ENCODE measurements around the gene ARHGEF16.

Gene ARHGEF16

DNA sequence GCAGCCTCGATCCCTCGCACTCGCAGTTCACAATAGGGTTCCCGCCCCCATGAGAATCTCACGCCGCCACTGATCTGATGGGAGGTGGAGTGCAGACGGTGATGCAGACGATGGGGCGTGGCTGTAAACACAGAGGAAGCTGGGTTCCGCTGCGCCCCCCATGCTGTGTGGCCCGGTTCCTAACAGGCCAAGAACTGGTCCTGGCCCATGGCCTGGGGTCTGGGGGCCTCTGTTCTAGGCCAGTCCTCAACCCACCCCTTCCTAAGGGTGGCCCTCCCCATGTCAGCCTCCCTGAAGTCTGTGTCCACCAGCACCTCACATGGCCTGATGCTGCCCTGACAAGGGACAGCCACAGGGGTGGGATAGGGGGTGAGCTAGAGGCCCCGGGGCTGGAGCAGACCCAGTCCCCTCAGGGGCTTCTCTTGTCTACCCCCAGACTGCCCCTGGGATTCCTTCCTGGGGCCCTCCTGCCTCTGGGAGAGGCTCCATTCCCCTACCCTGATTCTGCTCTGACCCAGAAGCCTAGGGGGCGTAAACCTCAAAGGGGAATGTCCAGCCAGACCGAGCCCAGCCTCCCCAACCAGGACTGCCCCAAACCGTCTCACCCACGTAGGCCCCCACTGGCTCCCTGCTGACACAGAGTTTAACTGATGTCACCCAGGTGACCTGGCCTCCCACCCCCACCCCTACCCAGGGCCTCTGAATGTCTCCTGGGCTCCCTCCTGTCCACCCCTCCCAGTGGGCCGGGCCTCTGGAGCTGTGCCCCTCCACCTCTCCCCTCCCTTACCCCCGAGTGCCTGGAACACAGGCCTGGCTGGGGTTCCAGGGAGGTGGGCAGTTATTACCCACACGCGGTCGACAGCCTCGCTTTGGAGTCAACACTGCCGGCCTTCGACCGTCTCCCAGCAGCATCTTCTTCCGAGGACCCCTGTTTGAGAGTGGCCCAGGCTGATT lies 14.8 kb upstream of the ARHGEF16 start:
- DNase-seq = no peak

DNA sequence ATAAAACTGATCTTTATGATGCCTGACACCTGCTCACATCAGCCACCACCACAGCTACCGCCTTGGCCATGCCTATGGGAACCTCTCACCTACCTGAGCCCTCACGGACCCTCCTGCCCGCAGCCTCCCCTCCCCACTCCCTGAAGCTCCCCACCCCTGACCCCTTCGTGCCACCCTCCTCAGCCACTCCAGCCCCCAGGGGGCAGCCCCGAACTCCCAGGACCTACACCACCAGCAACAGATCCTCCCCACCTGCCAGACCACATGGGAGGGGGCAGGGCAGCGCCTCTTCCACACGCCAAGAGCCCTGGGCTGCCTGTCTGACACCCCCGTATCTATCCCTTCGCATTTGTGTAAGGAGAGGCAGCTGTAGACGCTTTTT lies 14.2 kb upstream of the ARHGEF16 start:
- DNase-seq = no peak

DNA sequence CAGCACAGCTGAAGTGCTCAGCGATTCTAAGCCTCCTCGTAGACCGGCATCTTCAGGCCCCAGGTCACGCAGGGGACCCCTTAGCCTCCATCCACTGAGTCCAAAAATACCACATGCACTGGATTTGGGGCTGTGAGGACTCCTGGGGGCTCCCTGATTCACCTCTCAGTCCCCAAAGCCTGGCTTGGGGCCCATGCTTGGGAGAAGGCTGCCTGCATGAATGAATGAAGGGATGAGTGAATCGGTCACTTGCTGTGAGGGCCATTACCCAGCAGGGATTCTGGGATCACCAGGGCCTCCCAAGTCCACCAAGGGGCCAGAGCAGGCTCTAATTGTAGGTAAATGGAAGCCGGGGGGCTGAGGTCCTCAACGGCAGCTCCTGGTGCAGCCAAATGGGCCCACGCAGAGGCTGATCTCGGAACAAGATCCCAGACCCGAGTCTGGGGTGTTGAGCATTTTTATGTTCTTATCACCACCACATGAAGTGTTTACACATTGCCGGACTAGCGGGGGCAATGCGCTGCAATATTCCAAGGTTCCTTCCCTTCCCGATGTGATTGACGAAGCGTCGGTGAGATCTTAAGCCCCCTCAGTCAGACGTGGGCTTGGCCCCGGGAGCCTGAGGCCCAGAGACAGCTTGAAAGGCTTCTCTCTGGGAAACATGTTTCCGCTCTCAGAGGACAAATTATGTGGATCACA lies 13.6 kb upstream of the ARHGEF16 start:
- DNase-seq = no peak

DNA sequence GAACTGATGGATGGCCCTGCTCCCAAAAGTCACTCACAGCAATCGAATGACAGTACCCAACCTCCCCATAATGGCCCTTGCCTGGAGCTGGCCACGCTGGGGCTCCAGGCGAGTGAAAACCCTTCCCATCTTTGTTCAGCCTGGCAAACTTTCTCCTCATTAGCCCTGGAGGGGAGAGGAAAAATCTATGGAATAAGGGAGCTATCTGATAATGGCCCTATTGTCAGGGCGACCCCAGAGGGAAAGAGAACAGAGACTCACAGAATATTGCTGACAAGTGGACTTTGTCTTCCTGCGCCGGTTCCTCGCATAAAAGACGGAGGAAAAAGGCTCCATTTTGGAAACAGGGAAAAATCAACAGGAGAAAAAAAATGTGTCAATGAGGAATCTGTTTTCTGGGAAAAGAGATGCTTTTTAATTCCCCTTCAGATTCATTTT lies 13.0 kb upstream of the ARHGEF16 start:
- no peak for DNase-seq

DNA sequence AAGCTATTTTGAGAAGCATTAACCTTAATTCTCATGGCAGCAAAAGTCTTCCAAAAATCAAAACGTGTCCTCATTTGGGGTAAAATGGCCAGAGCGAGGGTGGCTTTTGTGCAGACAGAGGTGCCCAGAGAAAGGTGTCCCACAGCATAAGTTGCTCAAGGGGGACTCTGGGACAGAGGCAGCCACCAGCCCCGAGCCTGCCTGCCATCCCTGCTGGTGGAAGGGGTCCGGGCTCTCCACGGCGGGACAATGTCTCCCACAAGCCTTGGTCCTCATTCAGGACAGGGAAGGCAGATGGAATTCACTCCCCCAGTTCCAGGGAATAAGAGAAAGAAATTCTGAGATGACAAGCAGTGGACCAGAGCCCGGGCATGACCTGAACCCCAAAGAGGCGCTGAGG lies 12.6 kb upstream of the ARHGEF16 start:
- DNase-seq = no peak

DNA sequence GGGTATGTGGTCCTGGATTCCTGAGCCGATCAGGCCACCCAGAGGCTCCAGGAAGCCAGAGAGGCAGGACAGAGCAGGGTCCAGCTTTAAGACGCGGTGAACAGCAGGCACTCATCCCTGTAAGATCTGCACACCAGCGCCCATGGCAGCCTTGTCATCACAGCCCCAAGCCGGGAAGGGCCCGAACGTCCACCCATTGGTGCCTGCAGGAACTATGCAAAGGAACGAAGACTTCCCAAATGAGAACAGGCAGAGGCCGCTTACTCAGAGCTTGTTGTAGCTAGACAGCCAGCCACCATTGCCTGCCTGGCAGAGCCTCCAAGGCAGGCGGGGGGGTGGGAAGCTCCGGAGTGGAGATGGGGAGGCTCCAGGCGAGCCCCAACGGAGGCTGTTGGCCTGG lies 12.1 kb upstream of the ARHGEF16 start:
- DNase-seq = no peak

DNA sequence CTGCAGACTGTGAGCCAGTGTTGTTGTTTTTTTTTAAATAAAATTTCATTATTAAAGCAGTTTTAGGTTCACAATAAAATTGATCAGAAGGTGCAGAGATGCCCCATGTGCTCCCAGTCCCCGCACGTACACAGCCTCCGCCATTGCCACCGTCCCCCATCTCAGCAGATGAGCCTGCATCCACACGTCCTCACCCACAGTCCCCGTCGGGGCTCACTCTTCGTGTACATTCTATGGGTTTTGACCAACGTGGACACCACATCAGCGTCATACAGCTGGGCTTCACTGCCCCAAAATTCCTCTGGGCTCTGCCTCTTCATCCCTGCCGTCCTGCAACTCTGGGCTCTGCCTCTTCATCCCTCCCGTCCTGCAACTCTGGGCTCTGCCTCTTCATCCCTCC lies 11.6 kb upstream of the ARHGEF16 start:
- DNase-seq = no peak

DNA sequence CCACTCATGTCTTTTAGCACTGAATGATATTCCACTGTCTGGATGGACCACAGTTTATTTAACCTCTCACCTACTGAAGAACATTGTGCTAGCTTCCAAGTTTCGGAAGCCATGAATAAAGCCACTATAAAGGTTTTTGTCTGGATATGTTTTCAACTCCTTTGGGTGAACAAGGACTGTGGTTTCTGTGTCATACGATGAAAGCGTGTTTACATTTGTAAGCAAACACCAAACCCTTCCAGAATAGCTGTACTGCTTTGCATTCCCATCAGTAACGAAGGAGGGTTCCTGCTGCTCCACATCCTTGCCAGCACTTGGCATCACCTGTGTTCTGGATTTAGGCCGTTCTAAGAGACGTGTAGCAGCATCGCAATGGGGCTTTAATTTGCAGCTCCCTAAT lies 10.7 kb upstream of the ARHGEF16 start:
- DNase-seq = no peak

DNA sequence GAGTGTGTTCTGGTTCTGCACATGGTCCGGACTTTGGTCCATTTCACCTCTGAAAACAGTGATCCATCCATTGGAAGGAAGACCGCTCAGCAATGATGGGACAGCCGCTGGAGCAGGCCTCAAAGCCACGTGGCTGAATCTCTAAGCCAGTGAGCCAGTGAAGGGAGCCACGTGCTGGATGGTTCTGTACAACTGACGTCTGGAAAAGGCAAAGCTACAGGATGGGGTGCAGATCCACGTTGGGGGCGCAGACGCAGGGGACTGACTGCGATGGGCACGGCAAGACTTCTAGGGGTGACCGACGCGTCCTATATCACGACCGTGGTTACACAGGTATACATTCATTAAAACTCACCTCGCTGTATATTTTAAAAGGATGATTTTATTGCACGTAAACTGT lies 10.2 kb upstream of the ARHGEF16 start:
- no peak for DNase-seq

DNA sequence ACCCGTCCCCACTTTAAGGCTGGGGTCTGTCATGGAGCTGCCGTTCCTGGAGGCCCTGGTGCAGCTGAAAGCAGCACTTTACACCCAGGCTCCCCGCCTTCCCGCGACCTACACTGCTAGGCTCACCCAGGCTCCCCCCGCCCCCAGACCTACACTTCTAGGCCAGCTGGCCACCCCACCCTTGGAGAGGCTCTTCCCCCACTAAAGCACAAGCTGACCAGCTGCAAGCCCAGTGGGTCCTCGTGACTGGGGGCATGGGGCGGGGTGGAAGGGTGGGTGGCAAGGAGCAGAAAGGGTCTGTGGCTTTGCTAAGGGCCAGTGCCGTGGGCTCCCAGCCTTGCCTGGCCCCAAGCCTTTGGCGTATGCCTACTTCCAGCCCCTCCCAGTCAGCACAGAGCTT lies 9.7 kb upstream of the ARHGEF16 start:
- DNase-seq = no peak

DNA sequence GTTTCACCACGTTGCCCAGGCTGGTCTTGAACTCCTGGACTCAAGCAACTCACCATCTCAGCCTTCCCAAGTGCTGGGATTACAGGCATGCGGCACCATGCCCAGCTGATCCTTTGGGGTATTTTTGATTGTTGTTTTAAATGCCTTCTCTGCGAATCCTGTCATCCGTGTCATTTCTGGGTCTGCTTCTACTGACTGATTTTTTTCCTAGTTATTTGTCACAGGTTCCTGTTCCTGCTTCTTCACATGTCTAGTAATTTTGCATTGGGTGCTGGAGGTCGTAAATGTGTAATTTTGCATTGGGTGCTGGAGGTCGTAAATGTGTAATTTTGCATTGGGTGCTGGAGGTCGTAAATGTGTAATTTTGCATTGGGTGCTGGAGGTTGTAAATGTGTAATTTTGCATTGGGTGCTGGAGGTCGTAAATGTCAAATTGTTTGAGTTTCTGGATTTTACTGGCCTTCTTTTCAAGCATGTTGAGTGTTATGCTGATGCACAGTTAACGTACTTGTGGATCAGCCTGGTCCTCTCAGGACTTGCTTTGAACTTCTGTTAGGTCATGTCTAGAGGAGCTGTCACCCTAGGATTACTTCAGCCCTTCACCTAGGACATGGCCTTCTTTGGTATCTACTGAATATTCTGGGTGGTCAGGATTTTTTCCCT lies 4.1 kb upstream of the ARHGEF16 start:
- no peak for DNase-seq

DNA sequence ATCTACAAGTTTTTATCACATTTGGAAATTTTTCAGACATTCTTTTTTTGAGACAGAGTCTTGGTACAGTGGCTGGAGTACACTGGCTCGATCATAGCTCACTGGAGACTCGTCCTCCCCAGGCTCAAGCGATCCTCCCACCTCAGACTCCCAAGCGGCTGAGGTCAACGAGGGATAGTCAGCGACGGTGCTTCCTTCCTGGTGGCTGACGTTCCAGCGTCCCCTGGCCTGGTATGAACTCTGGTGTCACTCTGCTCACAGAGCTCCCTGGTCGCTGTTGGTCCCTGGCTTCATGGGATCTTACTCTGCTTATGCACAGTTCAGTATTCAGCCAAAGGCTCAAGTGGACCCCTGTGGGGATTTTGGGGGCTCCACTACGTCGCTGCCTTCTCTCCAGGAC lies 3.5 kb upstream of the ARHGEF16 start:
- no peak for DNase-seq

DNA sequence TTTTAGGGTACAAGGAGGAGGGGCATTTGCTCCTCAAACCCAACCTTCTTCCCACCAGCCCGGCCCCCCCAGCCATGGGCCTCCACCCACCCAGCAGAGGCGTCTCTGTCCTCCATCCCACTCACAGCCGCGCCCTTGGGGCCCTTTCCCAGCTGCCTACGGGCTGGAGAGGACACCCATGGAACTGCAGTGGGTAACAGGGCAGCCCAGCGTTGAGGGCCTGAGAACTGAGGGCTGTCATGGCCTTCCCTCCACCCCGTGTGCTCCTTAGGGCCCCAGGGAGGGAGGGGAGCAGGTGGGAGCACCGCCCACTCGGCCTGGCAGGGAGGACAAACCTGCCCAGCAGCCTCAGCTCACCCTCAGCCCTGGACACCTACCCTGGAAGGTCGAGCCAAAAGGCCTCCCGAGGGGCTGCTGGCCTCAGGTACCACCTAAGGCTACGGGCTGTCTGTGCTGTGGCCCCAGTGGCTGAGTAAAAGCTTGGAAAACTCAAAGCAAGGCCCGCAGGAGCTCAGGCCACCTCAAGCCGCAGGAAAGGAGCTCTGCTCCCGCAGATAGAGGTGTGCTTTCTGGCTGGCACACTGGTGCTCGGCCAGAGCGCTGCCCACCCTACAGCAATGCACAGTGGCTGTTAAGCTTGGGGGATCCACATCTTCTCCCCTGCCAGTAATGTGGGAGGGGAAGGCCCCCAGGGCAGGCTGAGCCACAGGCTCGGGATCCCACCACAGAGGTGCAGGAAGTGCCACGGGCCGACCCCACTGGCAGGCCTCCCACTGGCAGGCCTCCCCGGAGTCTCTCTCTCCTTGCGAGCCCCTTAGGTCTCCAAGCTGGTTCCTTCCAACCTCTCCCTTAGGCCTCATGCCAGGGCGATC lies 2.2 kb upstream of the ARHGEF16 start:
- DNase-seq = no peak

DNA sequence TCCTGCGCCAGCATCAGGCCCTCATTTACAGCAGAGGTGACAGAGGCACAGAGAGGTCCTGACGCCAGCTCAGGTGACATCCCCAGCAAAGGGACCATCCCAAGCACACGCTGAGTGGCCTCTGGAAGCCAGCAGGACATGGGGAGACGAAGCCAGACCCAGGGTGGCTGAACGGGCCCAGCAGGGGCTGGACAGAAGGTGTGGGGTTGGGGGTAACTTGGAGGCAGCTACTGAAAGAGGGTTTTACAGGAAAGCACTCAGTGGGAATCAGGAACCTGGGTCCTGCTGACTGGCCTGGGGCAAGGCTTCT lies 1.6 kb upstream of the ARHGEF16 start:
- DNase-seq = no peak

DNA sequence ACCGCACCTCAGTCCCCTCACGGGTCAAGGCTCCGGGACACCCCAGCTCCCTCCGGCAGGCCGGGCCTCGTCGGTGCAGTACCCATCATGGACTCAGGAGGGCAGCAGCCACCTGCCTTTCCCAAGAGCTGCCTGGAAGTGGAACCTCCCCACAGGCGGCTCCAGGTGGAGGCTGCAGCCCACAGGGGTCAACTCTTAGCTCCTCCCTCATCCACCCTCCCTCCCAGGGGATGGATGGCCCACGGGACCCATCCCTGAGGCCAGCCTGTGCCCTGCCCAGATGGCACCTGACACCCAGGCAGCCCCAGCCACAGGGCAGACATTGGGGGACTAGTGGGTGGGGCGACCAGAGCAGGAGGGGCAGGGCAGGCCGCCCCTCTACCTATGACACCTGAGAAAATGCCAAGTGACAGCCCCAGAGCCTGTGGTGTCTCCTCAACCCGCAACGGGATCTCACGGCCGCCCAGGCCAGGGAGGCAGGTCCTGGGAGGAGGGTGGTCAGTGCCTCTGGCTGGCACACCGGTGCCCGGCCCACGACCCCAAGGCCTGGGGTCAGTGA lies 1.2 kb upstream of the ARHGEF16 start:
- DNase-seq = no peak

DNA sequence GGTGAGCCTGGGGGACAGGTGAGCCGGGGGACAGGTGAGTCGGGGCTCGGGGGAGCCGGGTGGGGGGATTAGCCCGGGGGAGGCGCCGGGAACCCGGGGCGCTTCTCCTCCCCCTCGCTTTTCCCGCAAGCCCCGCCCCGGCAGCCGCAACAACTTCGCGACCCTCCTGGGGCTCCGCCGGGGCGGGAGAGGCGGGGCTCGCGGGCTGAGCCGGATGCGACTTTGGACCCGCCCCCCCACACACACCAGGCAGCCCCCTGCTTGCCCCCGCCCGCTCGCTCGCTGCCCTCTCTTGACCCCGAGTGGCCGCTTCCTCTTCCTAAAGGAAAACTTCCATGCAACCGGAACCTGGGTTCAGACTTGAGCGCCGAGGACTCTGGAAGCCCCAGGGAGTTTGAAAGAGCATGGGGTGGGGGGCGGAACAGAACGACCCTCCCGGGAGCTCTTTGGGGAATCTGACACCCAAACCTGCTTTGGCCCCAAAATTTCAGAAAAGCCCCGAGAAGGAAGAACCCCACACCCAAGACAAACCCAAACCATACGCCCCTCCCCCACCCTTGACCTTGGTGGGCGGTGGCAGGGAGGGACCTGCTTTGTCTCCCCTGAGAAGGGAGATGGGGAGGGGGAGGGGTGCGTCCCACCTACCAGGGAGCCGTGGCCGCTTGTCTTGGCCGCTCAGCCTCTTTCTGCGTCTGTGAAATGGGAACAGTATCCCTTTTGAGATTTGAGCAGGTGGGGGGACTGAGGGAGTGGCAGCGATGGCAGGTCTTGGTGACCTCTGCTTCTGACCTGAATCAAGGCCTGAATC lies 550 bp downstream of the ARHGEF16 start:
- DNase-seq = no peak

DNA sequence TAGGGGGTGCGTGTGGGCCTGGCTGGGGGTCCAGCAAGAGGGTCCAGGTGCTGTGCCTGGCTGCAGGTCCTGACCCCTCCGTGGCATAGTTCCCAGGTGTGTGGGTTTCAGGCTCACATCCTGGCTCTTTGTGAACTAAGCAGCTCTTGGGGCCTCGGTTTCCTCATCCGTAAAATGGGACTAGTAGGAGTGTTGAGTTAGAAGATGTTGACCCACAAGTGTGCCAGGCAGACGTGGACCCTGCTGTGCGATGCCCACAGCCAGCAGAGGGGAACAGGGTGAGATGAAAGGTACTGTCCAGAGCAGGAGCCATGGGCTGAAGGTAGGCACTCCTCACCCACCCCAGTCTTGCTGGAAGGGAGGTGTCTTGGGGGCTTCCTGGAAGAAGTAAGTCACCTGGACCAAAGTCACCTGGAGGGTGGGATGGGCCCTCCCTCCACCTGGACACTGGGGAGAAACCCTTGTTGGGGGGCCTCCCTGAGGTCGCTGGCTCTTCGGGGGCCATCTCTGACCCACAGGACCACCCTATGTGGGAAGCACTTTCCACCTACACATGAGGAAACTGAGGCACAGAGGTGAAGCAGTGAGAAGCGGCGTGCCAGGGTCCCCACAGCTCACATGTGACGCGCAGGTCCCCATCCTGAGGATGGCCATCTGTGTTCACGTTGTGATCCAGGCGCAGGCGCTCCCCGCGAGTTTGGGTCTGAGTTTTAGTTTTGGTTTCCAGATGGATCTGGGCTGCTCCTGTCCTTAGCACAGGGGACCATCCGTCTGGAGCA lies 1.4 kb downstream of the ARHGEF16 start:
- no peak for DNase-seq

DNA sequence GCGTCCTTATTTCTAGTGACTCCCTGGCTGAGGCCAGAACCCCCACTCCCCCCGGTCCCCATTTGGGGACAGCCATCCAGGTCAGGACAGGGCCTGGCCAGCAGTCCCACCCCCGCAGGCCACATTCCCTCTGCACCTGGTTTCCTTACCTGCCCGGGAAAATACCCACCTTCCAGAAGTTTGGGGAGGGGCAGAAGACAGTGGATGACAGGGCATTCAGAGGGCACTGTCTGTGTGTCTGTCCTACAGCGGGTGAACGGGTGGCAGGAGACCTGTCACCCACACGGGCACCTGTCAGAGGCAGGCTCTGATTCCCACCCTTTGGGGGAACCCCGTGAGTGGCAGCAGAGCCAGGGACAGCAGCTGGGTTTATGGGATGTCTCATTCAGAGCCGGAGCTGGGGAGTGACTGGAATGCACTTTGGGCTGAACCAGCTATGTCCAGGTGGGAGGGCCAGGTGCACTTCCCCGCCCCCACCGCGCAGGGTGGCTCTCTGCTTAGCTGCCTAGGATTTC lies 2.0 kb downstream of the ARHGEF16 start:
- DNase-seq = no peak

DNA sequence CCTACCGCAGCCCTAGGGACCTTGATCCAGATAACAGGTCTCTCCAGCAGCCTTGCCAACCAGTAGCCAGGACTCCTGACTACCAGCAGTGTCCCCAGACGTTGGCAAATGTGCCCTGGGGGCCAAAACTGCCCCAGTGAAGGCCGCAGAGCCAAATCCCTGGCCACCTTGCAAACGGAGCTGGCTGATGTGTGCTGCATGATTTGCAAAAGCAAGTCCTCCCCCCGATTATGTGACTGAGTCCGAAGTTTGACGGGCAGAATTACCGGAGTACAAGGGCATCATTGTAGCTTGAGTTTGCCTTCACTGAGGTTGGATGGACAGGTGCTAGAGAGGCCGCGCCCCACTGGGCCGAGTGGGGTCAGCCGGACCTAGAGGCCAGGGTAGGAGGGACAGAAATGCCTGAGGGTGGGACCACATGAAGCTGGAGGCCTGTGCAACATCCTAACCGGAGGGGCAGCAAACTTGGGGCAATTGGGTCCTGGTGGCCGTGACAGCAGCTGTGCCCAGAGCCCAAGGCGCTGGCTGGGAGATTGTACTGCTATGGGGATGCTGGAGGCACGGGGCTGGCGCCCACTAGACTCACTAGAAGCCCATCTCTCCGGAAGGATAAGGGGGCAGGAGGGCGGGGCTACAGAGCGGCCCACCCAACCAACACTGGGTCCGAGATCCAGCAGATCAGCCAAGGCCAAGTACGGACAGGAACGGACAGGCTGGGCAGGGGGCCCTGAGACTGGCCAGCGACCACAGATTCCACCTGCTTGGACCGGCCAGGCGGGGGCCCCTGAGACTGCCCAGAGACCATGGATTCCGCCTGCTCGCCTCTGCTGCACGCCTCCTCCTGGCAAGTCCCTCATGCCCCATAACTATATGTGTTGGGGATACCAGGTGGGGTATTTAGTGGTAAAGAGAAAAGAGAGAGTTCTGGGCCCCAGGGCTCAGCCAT lies 2.8 kb downstream of the ARHGEF16 start:
- no peak for DNase-seq

Data from SHP77 treated with DMSO at 0.1 percent for 48 hours (cell line).